Stimulated activated CD4-positive, alpha-beta T cell treated with anti-CD3 and anti-CD28 coated beads, Interleukin-1b, Interleukin-23, amount 100 ng/mL, for 24 hours (primary cell): ENCODE measurements around the gene TAS2R13.

ENCODE experiments used
- DNase-seq, 4 experiments: peaks; one replicate each; pipeline ENCODE4 v3.0.0-alpha.2; 2020; ENCODE audit warnings: low read depth in 4 of 4, low spot score in 1 of 4

TAS2R13 gene

GRCh38 chr12:10873378-10873777 lies 36.0 kb downstream of the TAS2R13 start:
- no peak for DNase-seq

GRCh38 chr12:10867381-10867780 lies 42.0 kb downstream of the TAS2R13 start:
- DNase-seq, result no peak

GRCh38 chr12:10863512-10864218 lies 45.7 kb downstream of the TAS2R13 start:
- DNase-seq, result no peak

- DNase-seq, result no peak
Measured at GRCh38 chr12:10861366-10861765, 48.0 kb downstream of the TAS2R13 start.
